Upper lobe of left lung (tissue), 4 donors: Measurements from ENCODE around the gene GEMIN7.

ENCODE experiments used
- CTCF ChIP-seq, 6 experiments: fragments of 450-650 bp in 4 of 6; fragments of 200-600 bp in 2 of 6; sonication (generic) in 2 of 6; IDR thresholded peaks; one replicate each; pipeline ENCODE4 v1.5.1; 2016 to 2019; ENCODE audit warnings: antibody characterized with exemption in 6 of 6
- EP300 ChIP-seq, 4 donors: sonication (generic); formaldehyde crosslinking; IDR thresholded peaks; one replicate each; pipeline ENCODE4 v1.5.1; 2017; ENCODE audit warnings: antibody characterized with exemption in 4 of 4, control low read depth in 2 of 4
- POLR2A ChIP-seq, 4 donors: fragments of 450-650 bp; IDR thresholded peaks; one replicate each; pipeline ENCODE4 v1.5.1; 2016 to 2017; ENCODE audit warnings: antibody characterized with exemption in 4 of 4, mild to moderate bottlenecking in 2 of 4
- POLR2AphosphoS5 ChIP-seq, 2 donors: sonication (generic); formaldehyde crosslinking; IDR thresholded peaks; one replicate each; pipeline ENCODE4 v1.5.1; 2017; ENCODE audit warnings: antibody characterized with exemption in 2 of 2

GRCh38 chr19:45124021-45124420 is 45.0 kb downstream of the GEMIN7 start:
- TF ChIP-seq CTCF (IDR thresholded peaks at IDR 0.05) (no peak), EP300 (IDR thresholded peaks at IDR 0.05) (no peak), POLR2AphosphoS5 (IDR thresholded peaks at IDR 0.05) (no peak), POLR2A (IDR thresholded peaks at IDR 0.05) (no peak)
